Dermis blood vessel endothelial cell (primary cell): ENCODE data around the gene PGK2. TPM values are rescaled to one million over a fixed set of nuclear protein-coding genes. Genes with fewer than 3 reads are reported as not detected.

Experiments used
- total RNA-seq: library from RNA; depleted of rRNA; stranded (reverse); fragments of >200 nt; gene quantifications from 2 replicates; pipeline ENCODE4 v1.2.3, GENCODE V29; 2014

PGK2 gene
- total RNA-seq, 1 donor from 2014 or later = not detected

Other genes with a start within 250 kb of the PGK2 start
- gene C6orf141, start 236.6 kb downstream of the PGK2 start, total RNA-seq = 42.3 and 60.4 TPM in 2 replicates
- gene RHAG, start 150.4 kb downstream of the PGK2 start, total RNA-seq = not detected in 2 replicates
- gene CRISP2, start 73.7 kb downstream of the PGK2 start, total RNA-seq = not detected in 2 replicates
- gene CRISP3, start 42.9 kb downstream of the PGK2 start, total RNA-seq = not detected in 2 replicates
- not detected in 2 replicates for gene CRISP1, start 79.2 kb upstream of the PGK2 start, total RNA-seq
- gene DEFB114, start 176.9 kb upstream of the PGK2 start, total RNA-seq = not detected in 2 replicates
- gene DEFB113, start 182.3 kb upstream of the PGK2 start, total RNA-seq = not detected in 2 replicates
- not detected in 2 replicates for gene DEFB110, start 234.7 kb upstream of the PGK2 start, total RNA-seq